SK-N-MC (cell line): ENCODE results near the gene CCDC116.

Experiments
- DNase-seq: peaks from one replicate; pipeline ENCODE4 v3.0.0-alpha.2; 2011; ENCODE audit warnings: low read depth, low spot score
- H3K27ac ChIP-seq: fragments of 200-600 bp; sonication (generic); 2 replicates; pipeline ENCODE4 v1.5.1; 2016; ENCODE audit warnings: mixed run types
- H3K36me3 ChIP-seq: fragments of 200-600 bp; sonication (generic); 2 replicates; pipeline ENCODE4 v1.6.1; 2017; ENCODE audit warnings: antibody characterized with exemption, low read length, mixed read lengths; ENCODE audit not compliant: insufficient read depth
- H3K4me3 ChIP-seq: fragments of 200-600 bp; sonication (generic); 2 replicates; pipeline ENCODE4 v1.5.1; 2016
- H3K9ac ChIP-seq: fragments of 200-600 bp; sonication (generic); 2 replicates; pipeline ENCODE4 v1.8.0; 2017; ENCODE audit warnings: mixed run types, mixed read lengths; ENCODE audit not compliant: insufficient read length
- H3K9me3 ChIP-seq: fragments of 200-600 bp; sonication (generic); 2 replicates; pipeline ENCODE4 v1.6.1; 2017; ENCODE audit warnings: low read depth, mild to moderate bottlenecking, antibody characterized with exemption, low read length, moderate library complexity, mixed read lengths
- EZH2 ChIP-seq: fragments of 200-600 bp; sonication (generic); IDR thresholded peaks from one replicate; pipeline ENCODE4 v1.6.1; 2017; ENCODE audit warnings: antibody characterized with exemption
- FOXP2 ChIP-seq: optimal IDR thresholded peaks from 2 replicates; pipeline ENCODE3; 2011; ENCODE audit warnings: mild to moderate bottlenecking, moderate library complexity; ENCODE audit not compliant: insufficient read depth; ENCODE audit errors: extremely low read length, control extremely low read depth
- POLR2AphosphoS5 ChIP-seq: IDR thresholded peaks from 2 replicates; pipeline ENCODE4 v1.6.1; 2012; ENCODE audit warnings: mild to moderate bottlenecking, low read depth, low read length, borderline replicate concordance

CCDC116 gene

GRCh38 chr22:21621025-21621424 lies 11.5 kb upstream of the CCDC116 start:
- H3K9me3 ChIP-seq, result no peaks in the 10 kb centered on the region
- H3K36me3 ChIP-seq, result peaks cover 18% of the 10 kb centered on the region
- no peak overlapping the region for H3K9ac ChIP-seq
- H3K27ac ChIP-seq, result no peak overlapping the region
- H3K4me3 ChIP-seq, result no peak overlapping the region
- DNase-seq, result no peak
- no peak; the same call in 1 of the 2 replicates for TF ChIP-seq POLR2AphosphoS5
- no peak for TF ChIP-seq FOXP2
- TF ChIP-seq EZH2, result no peak

GRCh38 chr22:21622011-21622918 lies 10.3 kb upstream of the CCDC116 start:
- Histone ChIP-seq H3K36me3 (peaks cover 18% of the 10 kb centered on the region), H3K9ac (no peak overlapping the region), H3K9me3 (no peaks in the 10 kb centered on the region), H3K27ac (no peak overlapping the region; the same call in 1 of the 2 replicates), H3K4me3 (no peak overlapping the region)
- DNase-seq, result no peak
- TF ChIP-seq POLR2AphosphoS5 (no peak), EZH2 (no peak), FOXP2 (no peak)

- H3K9me3 ChIP-seq, result no peaks in the 10 kb centered on the region
- H3K36me3 ChIP-seq, result peaks cover 18% of the 10 kb centered on the region
- peak overlapping the region; percentile 60 for H3K27ac ChIP-seq
- H3K4me3 ChIP-seq, result no peak overlapping the region
- TF ChIP-seq EZH2 (no peak), FOXP2 (no peak), POLR2AphosphoS5 (no peak)
- no peak for DNase-seq
- no peak overlapping the region for H3K9ac ChIP-seq
These were observed 9.5 kb upstream of the CCDC116 start for GRCh38 chr22:21622919-21623647.

GRCh38 chr22:21623648-21623970 lies 9.0 kb upstream of the CCDC116 start:
- DNase-seq, result no peak
- H3K9ac ChIP-seq, result no peak overlapping the region
- H3K36me3 ChIP-seq, result peaks cover 22% of the 10 kb centered on the region
- TF ChIP-seq EZH2, result no peak
- TF ChIP-seq FOXP2, result no peak
- H3K4me3 ChIP-seq, result no peak overlapping the region
- peak overlapping the region; percentile 60 for H3K27ac ChIP-seq
- no peaks in the 10 kb centered on the region for H3K9me3 ChIP-seq

GRCh38 chr22:21624120-21624879 lies 8.3 kb upstream of the CCDC116 start:
- H3K9ac ChIP-seq, result no peak overlapping the region
- no peak for DNase-seq
- no peak overlapping the region for H3K4me3 ChIP-seq
- TF ChIP-seq FOXP2 (no peak), EZH2 (no peak), POLR2AphosphoS5 (no peak)
- peak overlapping the region; percentile 62 for H3K27ac ChIP-seq
- H3K9me3 ChIP-seq, result no peaks in the 10 kb centered on the region
- peaks cover 22% of the 10 kb centered on the region for H3K36me3 ChIP-seq

GRCh38 chr22:21624880-21625791 lies 7.4 kb upstream of the CCDC116 start:
- TF ChIP-seq POLR2AphosphoS5 (no peak), EZH2 (no peak), FOXP2 (no peak)
- Histone ChIP-seq H3K27ac (peak overlapping the region; percentile 62; the same call in 1 of the 2 replicates), H3K9ac (no peak overlapping the region), H3K9me3 (no peaks in the 10 kb centered on the region), H3K4me3 (no peak overlapping the region), H3K36me3 (peaks cover 22% of the 10 kb centered on the region)
- DNase-seq, result no peak

- Histone ChIP-seq H3K36me3 (peaks cover 22% of the 10 kb centered on the region), H3K9ac (no peak overlapping the region), H3K4me3 (no peak overlapping the region), H3K27ac (no peak overlapping the region), H3K9me3 (no peaks in the 10 kb centered on the region)
- peak; percentile 14; the same call in 1 of the 2 replicates for TF ChIP-seq POLR2AphosphoS5
- TF ChIP-seq FOXP2, result no peak
- DNase-seq, result no peak
These were observed 6.4 kb upstream of the CCDC116 start for GRCh38 chr22:21626073-21626734.
